Spleen (tissue), 7 donors: ENCODE measurements around the gene HUNK.

Source experiments
- POLR2A ChIP-seq, 3 donors: fragments of 450-650 bp; IDR thresholded peaks; one replicate each; pipeline ENCODE4 v1.5.1; 2017; ENCODE audit warnings: antibody characterized with exemption in 3 of 3, mild to moderate bottlenecking in 1 of 3
- TF ChIP-seq, protein P1 (sequence below), 11 experiments: fragments of 200-600 bp in 7 of 11; fragments of 450-650 bp in 4 of 11; sonication (generic) in 4 of 11; IDR thresholded peaks in 8 of 11; conservative IDR thresholded peaks in 3 of 11; 1 replicate in 7 of 11; 2 replicates in 4 of 11; pipeline versions ENCODE4 v1.4.0 to v1.8.0; 2016 to 2021; ENCODE audit warnings: antibody characterized with exemption in 11 of 11, inconsistent platforms in 4 of 11, mild to moderate bottlenecking in 1 of 11
- donor health status: DM: no; HTN: no; CAD: no; lungs with moderate emphysema.
- donor health status: DM: no; HTN: no; CAD: no.
- donor health status: DM: no; HTN: no; CAD: no.

DNA sequence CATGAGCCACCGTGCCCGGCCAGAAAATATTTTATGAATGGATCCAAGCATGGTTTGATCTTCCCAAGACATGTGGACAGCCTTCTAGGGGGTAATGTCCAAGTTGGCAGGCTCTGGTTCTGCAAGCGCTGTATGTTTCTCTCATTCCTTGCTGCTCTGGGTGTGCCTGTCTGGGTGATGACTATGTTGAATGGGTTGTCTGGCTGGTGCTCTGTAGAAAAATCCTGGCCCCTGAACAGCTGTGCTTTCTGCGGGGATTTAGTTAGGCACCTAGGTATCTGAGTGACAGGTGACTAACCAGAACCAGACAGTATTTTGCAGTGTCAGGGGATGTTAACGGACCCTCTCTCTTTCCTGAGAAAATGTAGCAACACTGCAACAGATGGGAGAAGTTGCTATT, 14.1 kb downstream of the HUNK start:
- TF ChIP-seq, protein P1, sequence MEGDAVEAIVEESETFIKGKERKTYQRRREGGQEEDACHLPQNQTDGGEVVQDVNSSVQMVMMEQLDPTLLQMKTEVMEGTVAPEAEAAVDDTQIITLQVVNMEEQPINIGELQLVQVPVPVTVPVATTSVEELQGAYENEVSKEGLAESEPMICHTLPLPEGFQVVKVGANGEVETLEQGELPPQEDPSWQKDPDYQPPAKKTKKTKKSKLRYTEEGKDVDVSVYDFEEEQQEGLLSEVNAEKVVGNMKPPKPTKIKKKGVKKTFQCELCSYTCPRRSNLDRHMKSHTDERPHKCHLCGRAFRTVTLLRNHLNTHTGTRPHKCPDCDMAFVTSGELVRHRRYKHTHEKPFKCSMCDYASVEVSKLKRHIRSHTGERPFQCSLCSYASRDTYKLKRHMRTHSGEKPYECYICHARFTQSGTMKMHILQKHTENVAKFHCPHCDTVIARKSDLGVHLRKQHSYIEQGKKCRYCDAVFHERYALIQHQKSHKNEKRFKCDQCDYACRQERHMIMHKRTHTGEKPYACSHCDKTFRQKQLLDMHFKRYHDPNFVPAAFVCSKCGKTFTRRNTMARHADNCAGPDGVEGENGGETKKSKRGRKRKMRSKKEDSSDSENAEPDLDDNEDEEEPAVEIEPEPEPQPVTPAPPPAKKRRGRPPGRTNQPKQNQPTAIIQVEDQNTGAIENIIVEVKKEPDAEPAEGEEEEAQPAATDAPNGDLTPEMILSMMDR (IDR thresholded peaks at IDR 0.05 in 8 of 11, conservative IDR thresholded peaks at IDR 0.05 in 3 of 11): no peak
- no peak for TF ChIP-seq POLR2A (IDR thresholded peaks at IDR 0.05)
